Calu3 (cell line): ENCODE results near the gene STAT6. TPM values are rescaled to one million over a fixed set of nuclear protein-coding genes. Genes with fewer than 3 reads are reported as not detected.
"Not testable (repeated sequence)": the region's sequence is repeated elsewhere in the genome, so short reads cannot be mapped to it uniquely, and the experiment has no call there.

ENCODE experiments used
- BruUV-seq: library from RNA; stranded (reverse); fragments of 400-500 nt; replicated peaks from 2 replicates; lab custom pipeline; 2021; lab: Mats Ljungman, UMichigan
- CTCF ChIA-PET: fragments of 300-600 bp; sonication (Branson Sonifier 250); formaldehyde crosslinking; loops from one replicate; lab custom pipeline; 2022; ENCODE audit warnings: antibody characterized with exemption; lab: Charles Lee
- DNase-seq: peaks from one replicate; pipeline ENCODE4 v3.0.0; 2022
- H3K27ac Mint-ChIP-seq: one replicate; pipeline ENCODE4 v1.8.0; 2022; ENCODE audit warnings: mixed read lengths; ENCODE audit not compliant: unreplicated experiment
- H3K27me3 Mint-ChIP-seq: one replicate; pipeline ENCODE4 v1.8.0; 2022; ENCODE audit warnings: mixed read lengths; ENCODE audit not compliant: unreplicated experiment
- H3K36me3 Mint-ChIP-seq: one replicate; pipeline ENCODE4 v1.8.0; 2022; ENCODE audit warnings: mild to moderate bottlenecking, moderate library complexity, mixed read lengths; ENCODE audit not compliant: insufficient read depth, unreplicated experiment
- H3K4me1 Mint-ChIP-seq: one replicate; pipeline ENCODE4 v1.8.0; 2022; ENCODE audit warnings: mild to moderate bottlenecking, low read depth, mixed read lengths; ENCODE audit not compliant: unreplicated experiment
- H3K4me3 Mint-ChIP-seq: one replicate; pipeline ENCODE4 v1.8.0; 2022; ENCODE audit warnings: mild to moderate bottlenecking, low read depth, moderate library complexity, mixed read lengths; ENCODE audit not compliant: unreplicated experiment
- H3K9me3 Mint-ChIP-seq: one replicate; pipeline ENCODE4 v1.8.0; 2022; ENCODE audit warnings: low read depth, mixed read lengths; ENCODE audit not compliant: unreplicated experiment
- intact Hi-C: fragments of 100-400 bp; cut with micrococcal nuclease; formaldehyde crosslinking; loops from one replicate; pipeline ENCODE4 v1.10.0; 2022; ENCODE audit not compliant: unreplicated experiment
- total RNA-seq: library from RNA; stranded (reverse); gene quantifications from 2 replicates; pipeline ENCODE4 v1.2.3, GENCODE V29; 2022
- TF ChIP-seq, protein P1 (sequence below): fragments of 200-600 bp; IDR thresholded peaks from one replicate; pipeline ENCODE4 v1.8.0; 2022; ENCODE audit warnings: antibody characterized with exemption; ENCODE audit not compliant: unreplicated experiment

The STAT6 gene
- total RNA-seq, 1 experiment from 2014 or later: 213 TPM

DNA sequence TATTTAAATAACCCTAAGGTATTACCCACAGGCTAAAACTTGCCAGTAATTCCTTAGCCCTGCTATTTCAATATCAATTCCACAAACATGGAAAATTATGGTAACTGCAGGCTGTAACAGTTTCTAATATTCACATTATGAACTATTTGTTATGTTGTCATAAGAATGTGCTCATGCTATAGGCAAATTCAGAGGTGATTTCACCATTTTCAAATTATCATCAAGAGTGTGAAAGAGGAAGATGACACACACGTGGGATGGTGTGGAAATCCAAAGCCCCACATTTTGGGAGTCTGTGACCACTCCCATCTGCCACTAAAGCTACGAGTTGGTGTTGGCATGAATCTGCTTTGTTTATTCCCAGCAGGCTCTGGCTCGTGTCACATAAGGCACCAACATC, 55.3 kb downstream of the STAT6 start:
- H3K27ac Mint-ChIP-seq: no peak overlapping the region
- H3K27me3 Mint-ChIP-seq: no peaks in the 10 kb centered on the region
- no peak for DNase-seq
- CTCF ChIA-PET: interaction anchor here (1.7 kb wide), 1 partner anchor 23 kb away, joined by 3 read pairs; no protein-coding TSS in a partner anchor
- H3K9me3 Mint-ChIP-seq: no peaks in the 10 kb centered on the region
- no peaks in the 10 kb centered on the region for H3K4me1 Mint-ChIP-seq
- BruUV-seq: no TSS peak
- intact Hi-C loops: no loop called here
- no peak overlapping the region for H3K4me3 Mint-ChIP-seq
- TF ChIP-seq, protein P1, sequence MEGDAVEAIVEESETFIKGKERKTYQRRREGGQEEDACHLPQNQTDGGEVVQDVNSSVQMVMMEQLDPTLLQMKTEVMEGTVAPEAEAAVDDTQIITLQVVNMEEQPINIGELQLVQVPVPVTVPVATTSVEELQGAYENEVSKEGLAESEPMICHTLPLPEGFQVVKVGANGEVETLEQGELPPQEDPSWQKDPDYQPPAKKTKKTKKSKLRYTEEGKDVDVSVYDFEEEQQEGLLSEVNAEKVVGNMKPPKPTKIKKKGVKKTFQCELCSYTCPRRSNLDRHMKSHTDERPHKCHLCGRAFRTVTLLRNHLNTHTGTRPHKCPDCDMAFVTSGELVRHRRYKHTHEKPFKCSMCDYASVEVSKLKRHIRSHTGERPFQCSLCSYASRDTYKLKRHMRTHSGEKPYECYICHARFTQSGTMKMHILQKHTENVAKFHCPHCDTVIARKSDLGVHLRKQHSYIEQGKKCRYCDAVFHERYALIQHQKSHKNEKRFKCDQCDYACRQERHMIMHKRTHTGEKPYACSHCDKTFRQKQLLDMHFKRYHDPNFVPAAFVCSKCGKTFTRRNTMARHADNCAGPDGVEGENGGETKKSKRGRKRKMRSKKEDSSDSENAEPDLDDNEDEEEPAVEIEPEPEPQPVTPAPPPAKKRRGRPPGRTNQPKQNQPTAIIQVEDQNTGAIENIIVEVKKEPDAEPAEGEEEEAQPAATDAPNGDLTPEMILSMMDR: no peak
- peaks cover 9% of the 10 kb centered on the region for H3K36me3 Mint-ChIP-seq

DNA sequence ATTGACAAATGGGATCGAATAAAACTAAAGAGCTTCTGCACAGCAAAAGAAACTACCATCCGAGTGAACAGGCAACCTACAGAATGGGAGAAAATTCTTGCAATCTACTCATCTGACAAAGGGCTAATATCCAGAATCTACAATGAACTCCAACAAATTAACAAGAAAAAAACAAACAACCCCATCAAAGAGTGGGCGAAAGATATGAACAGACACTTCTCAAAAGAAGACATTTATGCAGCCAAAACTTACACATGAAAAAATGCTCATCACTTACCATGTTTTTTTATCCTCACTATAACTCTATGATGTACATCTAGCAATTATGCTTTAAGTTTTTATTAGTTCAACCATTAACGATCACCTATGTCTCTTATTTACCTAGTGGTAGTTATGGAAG, 57.3 kb downstream of the STAT6 start:
- H3K9me3 Mint-ChIP-seq, H3K27me3 Mint-ChIP-seq, H3K4me1 Mint-ChIP-seq, DNase-seq, CTCF ChIA-PET, H3K27ac Mint-ChIP-seq, intact Hi-C loops, BruUV-seq, H3K36me3 Mint-ChIP-seq, H3K4me3 Mint-ChIP-seq: not testable (repeated sequence)

DNA sequence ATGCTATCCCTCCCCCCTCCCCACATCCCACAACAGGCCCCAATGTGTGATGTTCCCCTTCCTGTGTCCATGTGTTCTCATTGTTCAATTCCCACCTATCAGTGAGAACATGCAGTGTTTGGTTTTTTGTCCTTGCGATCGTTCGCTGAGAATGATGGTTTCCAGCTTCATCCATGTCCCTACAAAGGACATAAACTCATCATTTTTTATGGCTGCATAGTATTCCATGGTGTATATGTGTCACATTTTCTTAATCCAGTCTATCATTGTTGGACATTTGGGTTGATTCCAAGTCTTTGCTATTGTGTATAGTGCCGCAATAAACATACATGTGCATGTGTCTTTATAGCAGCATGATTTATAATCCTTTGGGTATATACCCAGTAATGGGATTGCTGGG, 58.0 kb downstream of the STAT6 start:
- H3K36me3 Mint-ChIP-seq, H3K4me3 Mint-ChIP-seq, intact Hi-C loops, BruUV-seq, H3K27me3 Mint-ChIP-seq, H3K9me3 Mint-ChIP-seq, H3K27ac Mint-ChIP-seq, DNase-seq: not testable (repeated sequence)
- CTCF ChIA-PET: interaction anchor here (1.0 kb wide), 1 partner anchor 66 kb away, joined by 3 read pairs; no protein-coding TSS in a partner anchor
- peaks cover 16% of the 10 kb centered on the region for H3K4me1 Mint-ChIP-seq

DNA sequence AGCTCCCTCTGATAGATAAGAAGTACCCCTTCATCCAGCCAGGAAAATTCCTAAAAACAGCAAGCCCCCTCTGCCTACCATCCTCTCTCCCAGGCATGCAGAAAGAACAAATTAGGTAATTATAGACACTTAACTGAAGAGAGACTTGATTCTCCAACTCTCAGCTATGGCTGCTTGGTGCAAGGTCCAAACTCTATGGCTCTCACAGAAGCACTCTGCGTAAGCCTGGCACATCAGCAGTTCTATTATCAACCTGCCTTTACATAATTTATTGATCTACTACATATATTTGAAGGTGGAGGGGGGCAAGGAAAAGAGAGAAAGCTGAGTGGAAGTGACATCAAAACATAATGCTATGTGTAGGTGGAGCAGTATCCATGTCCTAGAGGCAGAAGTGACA, 60.2 kb downstream of the STAT6 start:
- Mint-ChIP-seq H3K4me3 (no peak overlapping the region), H3K27ac (no peak overlapping the region), H3K36me3 (peaks cover 4% of the 10 kb centered on the region), H3K4me1 (peaks cover 16% of the 10 kb centered on the region), H3K9me3 (no peaks in the 10 kb centered on the region), H3K27me3 (peaks cover 17% of the 10 kb centered on the region)
- DNase-seq: no peak
- intact Hi-C loops: no loop called here
- TF ChIP-seq, protein P1: no peak
- CTCF ChIA-PET: interaction anchor here (0.5 kb wide), 1 partner anchor 37 kb away, joined by 5 read pairs; no protein-coding TSS in a partner anchor
- BruUV-seq: no TSS peak

DNA sequence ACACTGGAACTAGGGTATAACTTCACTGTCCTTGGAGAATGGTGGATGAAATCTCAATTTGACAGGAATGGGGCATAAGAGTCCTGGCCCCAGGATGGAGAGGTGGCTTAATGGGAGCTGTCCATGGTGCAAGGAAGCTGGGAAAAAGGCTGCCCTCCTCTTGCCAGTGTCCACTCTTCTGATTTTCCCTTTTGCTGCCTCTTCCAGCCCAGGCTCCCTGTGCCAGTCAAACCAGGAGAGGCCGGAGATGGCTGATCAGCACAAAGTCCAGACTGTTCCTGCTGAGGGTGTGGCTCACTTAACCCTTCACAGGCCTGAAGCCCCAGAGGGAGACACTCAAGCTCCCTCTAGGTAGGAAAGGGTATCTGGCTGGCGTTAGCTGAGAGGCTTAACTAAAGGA, 61.3 kb downstream of the STAT6 start, which contains the start of gene MYO1A:
Gene MYO1A (minus strand): TSS at position 240 of the 400 bp plus-strand sequence. CDS start 1,806 bp downstream, outside the sequence.
- peaks cover 4% of the 10 kb centered on the region for H3K36me3 Mint-ChIP-seq
- H3K27me3 Mint-ChIP-seq: peaks cover 28% of the 10 kb centered on the region
- CTCF ChIA-PET: interaction anchor here (0.8 kb wide), 1 partner anchor 15 kb away, joined by 3 read pairs; no protein-coding TSS in a partner anchor
- peaks cover 16% of the 10 kb centered on the region for H3K4me1 Mint-ChIP-seq
- no peak within 1 kb of the TSS for H3K27ac Mint-ChIP-seq
- peak; percentile 19 for DNase-seq
- intact Hi-C loops: no loop called here
- no peaks in the 10 kb centered on the region for H3K9me3 Mint-ChIP-seq
- BruUV-seq: no TSS peak
- TF ChIP-seq, protein P1: no peak
- no peak within 1 kb of the TSS for H3K4me3 Mint-ChIP-seq
